CD4-positive, alpha-beta T cell treated with Interleukin-2 at 100 ng/mL for 4 hours (primary cell): ENCODE data around the gene TPSAB1.
"Not testable (repeated sequence)": the region's sequence is repeated elsewhere in the genome, so short reads cannot be mapped to it uniquely, and the experiment has no call there.

Experiments
- DNase-seq: peaks from one replicate; pipeline ENCODE4 v3.0.0-alpha.2; 2020; ENCODE audit warnings: low spot score

Gene TPSAB1

DNA sequence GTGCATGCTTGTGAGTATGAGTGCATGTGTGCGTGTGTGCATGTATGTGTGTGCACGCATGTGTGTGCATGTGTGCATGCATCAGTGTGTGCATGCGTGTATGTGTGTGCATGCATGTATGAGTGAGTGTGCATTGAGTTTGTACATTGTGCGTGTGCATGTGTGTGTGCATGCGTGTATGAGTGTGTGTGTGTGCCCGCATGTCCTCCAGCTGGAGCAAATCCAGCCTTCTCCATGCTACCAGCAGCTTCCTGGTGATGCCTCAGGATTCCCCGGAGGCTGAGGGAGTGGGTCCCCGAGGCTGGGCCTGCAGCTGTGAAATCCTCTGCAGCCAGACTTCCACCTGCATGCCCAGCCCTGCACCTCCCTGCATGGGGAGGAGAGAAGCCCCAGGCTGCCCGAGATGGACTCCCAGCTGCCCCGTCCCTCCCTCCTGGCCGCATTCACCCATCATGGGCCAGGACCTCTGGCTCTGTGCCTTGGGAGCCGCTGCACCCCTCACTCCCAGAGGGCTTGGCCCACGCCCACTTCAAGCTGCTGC lies 24.7 kb downstream of the TPSAB1 start:
- no peak for DNase-seq

DNA sequence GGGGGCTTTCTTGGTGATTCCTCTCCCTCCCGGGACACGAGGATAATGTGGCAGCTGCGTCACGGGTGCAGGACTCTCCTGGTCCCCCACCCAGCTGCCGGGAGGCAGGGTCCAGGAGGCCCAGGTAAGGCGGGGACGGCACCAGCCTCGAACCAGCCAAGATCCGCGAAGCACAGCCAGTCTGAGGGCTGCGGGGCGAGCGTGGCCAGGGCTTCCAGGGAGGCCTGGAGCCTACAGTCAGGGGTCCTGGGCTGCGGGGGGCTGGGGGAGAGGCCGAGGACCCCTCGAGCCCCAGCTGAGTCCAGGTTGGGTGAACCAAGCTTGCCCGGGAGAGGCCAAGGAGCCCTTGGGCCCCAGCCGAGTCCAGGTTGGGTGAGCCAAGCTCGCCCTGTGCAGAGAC lies 25.3 kb downstream of the TPSAB1 start:
- no peak for DNase-seq

DNA sequence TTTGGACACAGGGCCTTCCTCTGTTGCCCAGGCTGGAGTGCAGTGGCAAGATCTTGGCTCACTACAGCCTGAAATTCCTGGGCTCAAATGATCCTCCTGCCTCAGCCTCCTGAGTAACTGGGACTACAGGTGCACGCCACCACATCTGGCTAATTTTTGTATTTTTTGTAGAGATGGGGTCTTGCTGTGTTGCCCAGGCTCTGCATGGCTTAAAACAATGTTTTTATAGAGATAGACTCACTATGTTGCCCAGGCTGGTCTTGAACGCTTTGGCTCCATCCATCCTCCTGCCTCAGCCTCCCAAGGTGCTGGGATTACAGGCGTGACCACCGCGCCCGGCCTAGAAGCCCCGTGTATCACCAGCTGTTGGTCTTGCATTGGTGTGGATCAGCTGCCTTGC lies 28.9 kb downstream of the TPSAB1 start:
- DNase-seq = not testable (repeated sequence)

DNA sequence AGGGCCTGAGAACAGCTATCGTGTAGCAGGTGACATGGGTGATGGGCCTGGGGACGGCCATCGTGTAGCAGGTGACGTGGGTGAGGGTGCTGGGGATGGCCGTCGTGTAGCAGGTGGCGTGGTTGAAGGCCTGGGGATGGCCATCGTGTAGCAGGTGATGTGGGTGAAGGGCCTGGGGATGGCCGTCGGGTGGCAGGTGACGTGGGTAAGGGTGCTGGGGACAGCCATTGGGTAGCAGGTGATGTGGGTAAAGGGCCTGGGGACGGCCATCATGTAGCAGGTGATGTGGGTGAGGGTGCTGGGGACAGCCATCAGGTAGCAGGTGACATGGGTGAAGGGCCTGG lies 30.8 kb downstream of the TPSAB1 start:
- DNase-seq = no peak

DNA sequence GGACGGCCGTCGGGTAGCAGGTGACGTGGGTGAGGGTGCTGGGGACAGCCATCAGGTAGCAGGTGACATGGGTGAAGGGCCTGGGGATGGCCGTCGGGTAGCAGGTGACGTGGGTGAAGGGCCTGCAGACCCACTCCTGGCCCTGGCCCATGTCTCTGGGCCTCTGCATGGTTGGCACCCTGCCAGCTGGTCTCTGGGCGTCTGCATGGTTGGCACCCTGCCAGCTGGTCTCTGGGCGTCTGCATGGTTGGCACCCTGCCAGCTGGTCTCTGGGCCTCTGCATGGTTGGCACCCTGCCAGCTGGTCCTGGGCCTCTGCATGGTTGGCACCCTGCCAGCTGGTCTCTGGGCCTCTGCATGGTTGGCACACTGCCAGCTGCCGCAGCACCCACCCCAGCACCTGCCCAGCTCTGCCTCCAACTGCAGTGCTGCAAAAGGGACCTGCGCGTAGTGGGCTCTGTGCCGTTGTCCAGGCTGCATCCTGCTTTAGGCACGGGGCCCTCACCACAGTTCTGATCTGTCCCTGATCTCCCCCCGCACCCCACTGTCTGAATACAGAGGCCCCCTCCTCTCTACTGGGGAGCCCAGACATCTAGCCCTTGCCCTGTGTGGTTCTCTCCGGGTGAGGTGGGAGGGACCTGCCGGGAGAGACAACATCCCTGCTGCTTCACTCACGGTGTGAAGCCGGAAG lies 31.4 kb downstream of the TPSAB1 start:
- DNase-seq = not testable (repeated sequence)

DNA sequence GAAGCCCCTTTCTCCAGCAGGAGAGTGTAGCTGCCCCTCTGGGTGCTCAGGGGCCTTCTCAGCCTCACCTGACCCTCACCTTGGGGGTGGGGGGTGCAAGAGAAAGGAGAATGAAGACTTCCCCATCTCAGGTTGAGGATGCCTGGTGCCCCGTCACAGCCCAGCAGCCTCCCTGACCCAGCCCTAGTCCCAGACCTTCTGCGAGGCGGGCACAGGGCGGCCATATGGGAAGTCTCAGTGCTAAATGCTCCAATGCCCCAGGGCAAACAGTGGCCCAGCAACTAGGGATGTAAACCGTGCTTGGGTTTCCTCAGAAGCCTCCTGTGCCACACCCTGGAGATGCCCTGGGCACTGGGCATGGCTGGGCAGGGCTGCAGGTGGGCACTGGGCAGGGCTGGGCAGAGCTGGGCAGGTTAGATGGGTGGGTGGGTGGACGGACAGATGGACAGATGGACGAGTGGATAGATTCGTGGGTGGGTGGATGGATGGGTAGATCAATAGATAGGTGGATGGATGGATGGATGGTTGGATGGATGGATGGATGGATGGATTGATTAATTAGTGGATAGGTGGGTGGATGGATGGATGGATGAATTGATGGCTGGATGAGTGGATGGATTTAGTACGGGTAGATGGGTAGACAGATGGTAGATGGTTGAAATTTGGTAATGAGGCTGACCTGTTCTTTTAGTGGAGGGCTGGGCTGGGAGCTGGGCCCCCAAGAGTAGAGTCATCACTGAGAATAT lies 32.1 kb downstream of the TPSAB1 start:
- no peak for DNase-seq

DNA sequence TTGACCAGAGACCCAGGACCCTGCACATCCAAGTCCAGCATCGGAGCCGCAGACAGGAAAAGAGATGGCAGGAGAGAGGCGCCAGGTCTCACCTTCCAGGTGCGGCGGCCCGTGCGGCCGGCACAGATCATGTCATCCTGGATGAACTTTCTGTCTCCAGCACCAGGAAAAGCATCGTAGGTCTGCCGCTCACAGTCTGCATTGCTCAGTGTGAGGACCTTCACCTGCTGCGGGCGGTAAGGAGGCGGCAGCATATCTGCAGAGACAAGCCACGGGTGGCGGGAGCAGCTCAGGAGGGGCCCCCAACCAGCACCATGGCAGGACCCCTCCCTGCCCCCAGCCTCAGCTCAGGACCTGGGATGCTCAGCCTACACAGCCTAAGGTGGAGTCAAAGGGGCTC lies 33.3 kb downstream of the TPSAB1 start:
- no peak for DNase-seq

DNA sequence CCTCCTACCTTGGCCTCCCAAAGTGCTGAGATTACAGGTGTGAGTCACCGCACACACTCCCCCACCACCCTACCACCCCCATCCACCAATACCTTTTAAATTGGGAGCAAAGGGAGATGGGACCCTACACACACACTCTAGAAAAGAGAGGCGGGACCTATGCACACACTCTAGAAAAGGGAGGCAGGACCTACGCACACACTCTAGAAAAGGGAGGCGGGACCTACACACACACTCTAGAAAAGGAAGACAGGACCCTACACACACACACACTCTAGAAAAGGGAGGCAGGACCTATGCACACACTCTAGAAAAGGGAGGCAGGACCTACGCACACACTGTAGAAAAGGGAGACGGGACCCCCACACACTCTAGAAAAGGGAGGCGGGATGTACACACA lies 34.3 kb downstream of the TPSAB1 start:
- DNase-seq = no peak

DNA sequence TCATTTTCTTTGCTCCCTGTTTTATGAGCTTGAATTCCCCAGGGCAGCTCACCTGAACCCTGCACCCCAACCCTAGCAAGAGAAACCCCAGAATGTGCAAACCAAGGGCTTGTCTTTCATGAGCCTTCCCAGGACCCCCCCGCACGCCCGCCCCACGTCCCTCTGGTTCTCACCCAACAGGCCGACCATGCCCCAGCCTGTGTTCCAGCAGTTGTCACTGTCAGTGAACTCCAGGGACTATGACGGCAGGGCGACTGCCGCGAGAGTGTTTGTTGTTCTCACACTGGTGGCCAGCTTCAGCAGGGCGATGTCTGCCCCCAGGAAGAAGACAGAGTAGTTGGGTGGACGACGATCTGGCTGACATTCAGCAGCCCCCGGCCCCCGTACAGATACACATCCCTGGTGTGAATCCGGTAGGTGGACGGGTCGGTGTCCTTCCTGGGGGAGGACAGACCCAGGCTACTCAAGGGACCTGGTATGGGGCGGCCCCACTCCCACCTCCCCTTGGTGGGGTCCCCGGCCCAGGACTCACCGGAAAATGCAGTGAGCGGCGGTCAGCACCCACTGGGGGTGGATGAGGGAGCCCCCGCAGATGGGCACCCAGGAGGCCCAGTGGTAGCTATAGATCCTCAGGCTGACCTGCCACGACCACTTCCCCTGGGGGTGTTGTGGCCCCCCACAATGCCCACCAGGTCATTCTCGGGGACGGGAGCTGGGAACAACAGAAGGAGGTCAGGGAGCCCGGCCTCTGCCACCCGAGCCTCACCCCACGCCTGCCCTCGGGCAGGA lies 35.5 kb downstream of the TPSAB1 start:
- no peak for DNase-seq

DNA sequence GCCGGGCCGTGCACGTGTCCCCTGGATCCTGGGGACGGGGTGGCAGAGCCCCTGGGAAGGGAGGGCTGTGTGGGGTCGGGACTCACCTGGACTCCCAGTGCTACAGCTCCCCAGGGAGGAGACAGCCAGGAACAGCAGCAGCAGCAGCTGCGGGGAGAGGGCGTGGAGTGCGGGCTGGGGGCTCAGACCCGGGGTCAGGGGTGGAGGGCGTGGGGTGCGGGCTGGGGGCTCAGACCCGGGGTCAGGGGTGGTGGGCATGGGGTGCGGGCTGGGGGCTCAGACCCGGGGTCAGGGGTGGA lies 36.0 kb downstream of the TPSAB1 start:
- DNase-seq = no peak

DNA sequence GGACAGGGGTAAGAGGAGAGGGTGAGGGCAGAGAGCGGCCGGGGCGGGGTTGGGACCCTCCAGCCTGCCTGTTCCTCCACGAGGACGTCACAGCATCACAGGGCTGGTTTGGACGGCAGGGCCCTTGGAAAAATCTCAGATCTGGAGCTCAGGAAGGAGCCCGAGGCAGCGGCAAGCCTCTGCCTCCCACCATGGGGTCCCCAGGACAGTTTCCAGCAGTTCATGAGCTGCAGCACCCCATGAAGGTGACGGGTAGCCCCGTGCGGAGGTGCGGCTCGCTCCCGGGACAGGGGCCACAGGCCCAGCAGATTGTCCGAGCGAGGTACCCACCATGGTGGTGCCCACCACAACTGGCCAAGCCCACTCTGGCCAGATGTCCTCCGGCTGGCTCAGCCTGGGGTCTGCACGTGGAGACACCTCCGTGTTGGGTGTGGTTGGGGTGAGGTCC lies 36.7 kb downstream of the TPSAB1 start:
- DNase-seq = no peak

DNA sequence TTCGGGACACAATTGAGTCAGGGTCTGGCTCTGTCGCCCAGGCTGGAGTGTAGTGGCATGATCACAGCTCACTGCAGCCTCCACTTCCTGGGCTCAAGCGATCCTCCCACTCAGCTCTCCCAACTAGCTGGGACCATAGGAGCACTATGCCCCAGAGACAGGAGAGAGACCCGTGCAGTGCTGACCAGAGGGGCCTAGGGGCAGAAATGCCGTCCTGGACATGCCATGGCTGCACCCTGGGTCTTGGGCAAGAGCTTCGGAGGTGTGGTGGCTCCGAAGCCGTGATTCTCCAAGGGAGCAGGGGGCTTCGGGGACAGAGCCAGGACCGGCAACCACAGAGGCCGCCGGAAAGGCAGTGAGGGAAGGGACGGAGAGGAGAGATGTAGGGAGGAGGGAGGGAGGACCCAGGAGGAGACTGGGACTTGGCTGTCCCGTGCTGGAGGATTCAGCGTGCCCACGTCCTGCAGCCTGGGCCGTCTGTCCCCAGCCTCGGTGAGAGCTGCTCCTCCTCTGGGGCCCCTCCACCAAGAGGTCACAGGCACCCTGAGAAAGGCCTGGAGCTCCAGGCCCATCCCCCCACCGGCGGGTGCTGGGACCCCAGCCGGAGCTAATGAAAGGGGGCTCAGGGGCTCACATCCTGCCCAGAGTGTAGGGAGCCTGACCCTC lies 37.2 kb downstream of the TPSAB1 start:
- no peak for DNase-seq

DNA sequence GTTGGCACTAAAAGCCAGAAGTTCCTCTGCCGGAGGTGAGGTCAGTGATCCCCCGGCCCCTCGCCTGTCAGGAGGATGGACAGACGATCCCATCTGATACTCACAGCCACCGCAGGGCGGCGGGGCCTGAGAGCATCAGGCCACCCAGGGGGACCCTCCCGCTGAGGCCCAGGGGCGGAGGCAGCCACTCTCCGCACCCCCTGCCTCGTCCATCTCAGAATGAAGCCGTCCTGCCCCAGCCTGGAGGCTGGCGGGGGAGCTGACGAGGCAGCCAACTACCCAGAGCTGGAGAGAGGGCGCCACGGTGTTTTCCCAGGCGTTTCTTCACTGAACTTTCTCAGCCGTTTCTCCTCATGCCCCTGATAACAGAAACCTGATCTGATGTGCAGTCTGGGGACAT lies 38.0 kb downstream of the TPSAB1 start:
- DNase-seq = no peak

DNA sequence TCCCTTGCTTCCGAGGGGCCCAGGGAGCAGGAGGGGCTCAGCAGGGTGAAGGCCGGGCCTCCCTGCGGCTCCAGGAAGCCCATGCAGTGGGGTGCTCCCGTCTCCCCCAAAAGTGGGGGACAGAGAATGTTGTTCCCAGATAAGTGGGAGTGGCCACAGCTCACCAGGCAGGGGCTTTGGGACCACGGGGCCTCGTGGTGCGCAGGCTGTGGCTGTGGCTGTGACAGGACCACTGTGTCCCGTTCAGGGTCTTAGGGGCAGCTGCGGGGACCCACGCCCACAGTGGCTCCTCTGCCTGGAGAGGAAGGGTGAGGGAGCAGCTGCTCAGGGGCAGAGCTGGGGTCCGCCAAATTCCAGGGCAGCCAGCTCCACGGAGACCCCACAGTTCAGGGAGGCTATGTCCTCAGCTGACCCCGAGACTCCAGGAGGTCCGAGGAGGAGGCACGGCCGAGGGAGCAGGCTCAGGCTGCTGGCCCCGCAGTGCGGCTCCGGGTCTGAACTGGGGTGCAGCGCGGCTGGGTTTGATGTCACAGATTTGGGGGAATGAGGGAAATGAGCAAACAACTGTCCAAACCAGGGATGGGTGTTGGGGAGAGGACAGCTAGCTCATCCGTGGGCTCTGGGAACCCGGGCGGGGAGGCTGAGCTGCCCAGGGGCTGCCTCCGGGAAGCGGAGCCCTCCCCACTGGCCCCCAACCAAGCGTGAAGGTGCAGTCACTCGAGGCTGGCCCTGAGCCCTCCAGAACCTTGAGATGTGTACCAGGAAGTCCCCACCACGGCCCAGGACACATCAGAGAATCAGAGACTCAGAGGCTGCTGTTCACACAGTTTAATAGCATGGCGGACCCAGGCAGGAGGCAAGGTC lies 38.8 kb downstream of the TPSAB1 start:
- DNase-seq = no peak

DNA sequence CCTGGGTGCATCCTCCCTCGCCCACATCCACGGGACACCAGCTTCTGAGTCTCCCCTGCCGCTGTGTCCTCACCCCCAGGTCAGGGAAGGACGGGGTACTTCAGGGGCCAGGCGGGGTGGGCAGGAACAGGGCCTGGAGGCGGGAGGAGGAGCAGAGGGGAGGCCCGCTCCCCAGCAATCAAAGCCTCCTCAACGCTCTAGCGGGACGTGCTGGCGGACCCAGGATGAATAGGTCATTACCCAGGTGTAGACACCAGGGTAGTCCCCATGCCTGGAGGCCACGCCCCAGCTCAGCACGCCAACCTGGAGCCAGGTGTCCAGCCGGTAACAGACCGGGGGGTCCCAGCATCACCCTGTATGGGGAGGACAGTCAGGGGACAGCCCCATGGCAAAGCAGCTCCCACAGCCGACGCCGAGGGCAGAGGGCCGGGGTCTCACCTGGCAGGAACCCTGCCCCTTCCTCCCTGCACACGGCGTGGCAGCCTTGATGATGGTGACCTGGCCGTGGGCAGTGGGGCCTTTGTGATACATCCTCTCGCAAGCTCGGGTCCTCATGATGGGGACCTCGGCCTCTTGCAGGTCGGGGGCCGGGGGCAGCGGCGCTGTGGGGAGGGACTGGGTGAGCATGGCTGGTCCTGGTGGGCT lies 39.6 kb downstream of the TPSAB1 start:
- no peak for DNase-seq

DNA sequence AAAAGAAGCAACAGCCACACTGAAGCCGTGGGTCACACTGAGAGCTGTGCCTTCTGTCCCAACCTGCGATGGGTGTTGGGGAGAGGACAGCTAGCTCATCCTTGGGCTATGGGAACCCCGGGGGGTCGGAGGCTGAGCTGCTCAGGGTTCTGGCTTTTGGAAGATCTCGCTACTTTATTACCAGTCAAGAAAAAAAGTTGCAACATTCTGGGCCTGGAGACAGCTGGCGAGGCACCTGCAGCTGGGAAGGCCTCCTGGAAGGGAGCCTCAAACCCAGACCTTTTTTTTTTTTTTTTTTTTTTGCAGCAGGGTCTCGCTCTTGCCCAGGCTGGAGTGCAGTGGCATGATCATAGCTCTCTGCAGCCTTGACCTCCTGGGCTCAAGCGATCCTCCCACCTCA lies 40.3 kb downstream of the TPSAB1 start:
- DNase-seq = no peak

DNA sequence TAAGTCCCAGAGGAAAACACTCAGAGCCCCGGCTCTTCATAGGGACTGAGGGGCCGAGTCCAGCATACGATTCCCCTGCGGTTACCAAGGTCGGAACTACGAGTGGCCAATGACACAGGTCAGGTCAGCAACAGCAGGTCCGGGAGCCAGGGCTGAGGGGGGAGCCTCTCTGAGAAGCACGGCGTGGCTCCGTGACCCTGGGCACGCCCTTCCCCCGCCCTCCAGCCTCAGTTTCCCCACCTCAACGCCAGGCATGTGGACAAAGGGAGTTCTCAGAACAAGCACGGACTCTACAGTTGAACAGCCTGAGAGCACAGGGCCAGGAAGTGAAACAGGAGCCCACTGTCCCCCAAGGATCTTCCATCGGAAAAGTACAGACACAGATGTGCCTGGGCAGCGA lies 41.0 kb downstream of the TPSAB1 start:
- no peak for DNase-seq

DNA sequence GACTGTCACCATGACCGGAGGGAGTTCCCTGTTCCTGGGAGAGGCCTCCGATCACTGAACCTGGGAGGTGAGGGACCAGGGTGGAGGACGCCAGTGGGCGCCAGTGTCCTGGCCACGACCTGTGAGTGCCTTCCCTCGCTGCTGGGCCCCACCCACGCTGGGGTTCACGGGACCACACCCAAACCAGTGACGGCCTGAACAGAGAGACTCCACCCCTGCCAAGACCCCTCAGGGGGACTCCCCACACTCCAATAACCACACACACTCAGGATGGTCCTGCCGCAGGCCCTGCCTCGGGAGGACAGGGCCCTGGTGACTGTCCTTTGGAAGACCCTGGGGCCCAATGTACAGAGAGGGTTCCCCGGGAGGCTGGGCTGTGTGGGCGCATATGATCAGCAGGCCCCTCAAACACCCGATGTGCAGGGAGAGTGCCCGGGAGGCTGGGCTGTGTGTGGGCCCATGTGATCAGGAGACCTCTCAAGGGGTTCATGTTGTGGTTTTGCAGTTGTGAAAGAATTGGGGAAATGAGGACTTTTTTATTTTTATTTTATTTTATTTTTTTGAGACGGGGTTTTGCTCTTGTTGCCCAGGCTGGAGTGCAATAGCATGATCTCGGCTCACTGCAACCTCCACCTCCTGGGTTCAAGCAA lies 41.9 kb downstream of the TPSAB1 start:
- no peak for DNase-seq

DNA sequence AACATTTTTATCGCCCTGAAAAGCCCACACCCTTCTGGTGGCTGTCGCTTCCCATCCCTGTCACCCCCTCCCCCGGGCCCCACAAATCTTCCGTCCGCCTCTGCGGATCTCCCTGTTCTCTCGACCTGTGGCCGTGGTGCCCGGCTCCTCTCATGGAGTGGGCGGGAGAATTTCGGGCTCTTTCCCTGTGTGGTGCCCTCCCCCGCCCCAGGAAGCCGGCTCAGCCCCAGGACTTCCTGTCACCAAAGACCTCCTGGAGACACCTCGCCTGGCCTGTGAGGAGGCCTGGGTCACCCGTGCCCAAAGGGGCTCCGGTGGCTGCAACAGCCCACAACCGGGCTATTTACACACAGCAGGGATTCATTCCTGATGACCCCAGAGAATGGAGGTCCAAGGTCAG lies 42.8 kb downstream of the TPSAB1 start:
- no peak for DNase-seq

DNA sequence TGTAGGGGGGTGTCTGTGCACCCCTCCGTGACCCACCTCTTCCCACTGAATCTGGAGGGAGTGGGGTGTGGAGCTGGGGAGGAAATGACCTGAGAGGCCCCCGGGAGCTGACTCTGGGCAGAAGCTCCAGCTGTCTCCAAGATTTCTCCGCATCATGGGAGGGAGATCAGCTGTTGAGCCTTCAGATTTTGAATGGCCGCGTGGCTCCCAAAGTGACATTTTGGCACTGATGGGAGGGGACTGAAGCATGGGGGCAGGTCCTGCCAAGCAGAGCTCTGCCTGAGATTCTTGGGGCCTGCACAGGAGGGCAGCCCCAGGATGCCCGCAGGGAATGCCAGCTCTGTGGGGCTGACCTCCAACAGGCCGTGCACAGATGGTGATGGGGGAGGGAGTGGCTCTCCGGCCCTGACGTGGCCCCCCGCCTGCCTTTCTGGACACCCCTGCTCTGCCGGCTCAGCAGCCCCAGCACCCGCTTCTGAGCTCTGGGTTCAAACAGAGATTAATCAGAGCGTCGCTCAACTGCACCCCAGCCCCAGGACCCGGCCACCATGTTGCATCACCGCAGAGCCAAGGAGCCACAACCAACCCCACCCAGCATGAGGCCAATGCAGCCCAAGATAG lies 43.6 kb downstream of the TPSAB1 start:
- DNase-seq = no peak
